BLaER1 (cell line): ENCODE measurements around the gene FAM13C.

Experiments used
- H3K27ac ChIP-seq: shearing (Covaris generic); formaldehyde crosslinking; 2 replicates; pipeline ENCODE4 v1.8.1; 2022
- H3K27me3 ChIP-seq: shearing (Covaris generic); formaldehyde crosslinking; 2 replicates; pipeline ENCODE4 v1.8.1; 2022
- H3K36me3 ChIP-seq: shearing (Covaris generic); formaldehyde crosslinking; 2 replicates; pipeline ENCODE4 v1.8.1; 2022
- H3K4me1 ChIP-seq: shearing (Covaris generic); formaldehyde crosslinking; 2 replicates; pipeline ENCODE4 v1.8.1; 2022
- H3K4me2 ChIP-seq: shearing (Covaris generic); formaldehyde crosslinking; 2 replicates; pipeline ENCODE4 v1.8.1; 2022
- H3K4me3 ChIP-seq: shearing (Covaris generic); formaldehyde crosslinking; 2 replicates; pipeline ENCODE4 v1.8.1; 2022
- H3K9ac ChIP-seq: shearing (Covaris generic); formaldehyde crosslinking; 2 replicates; pipeline ENCODE4 v1.8.1; 2022
- H3K9me3 ChIP-seq: shearing (Covaris generic); formaldehyde crosslinking; 2 replicates; pipeline ENCODE4 v1.8.1; 2022
- H4K20me1 ChIP-seq: shearing (Covaris generic); formaldehyde crosslinking; 2 replicates; pipeline ENCODE4 v1.8.1; 2022
- Cebpa-rat ChIP-seq: shearing (Covaris generic); IDR thresholded peaks from 2 replicates; pipeline ENCODE4 v1.8.1; 2022

The FAM13C gene

DNA sequence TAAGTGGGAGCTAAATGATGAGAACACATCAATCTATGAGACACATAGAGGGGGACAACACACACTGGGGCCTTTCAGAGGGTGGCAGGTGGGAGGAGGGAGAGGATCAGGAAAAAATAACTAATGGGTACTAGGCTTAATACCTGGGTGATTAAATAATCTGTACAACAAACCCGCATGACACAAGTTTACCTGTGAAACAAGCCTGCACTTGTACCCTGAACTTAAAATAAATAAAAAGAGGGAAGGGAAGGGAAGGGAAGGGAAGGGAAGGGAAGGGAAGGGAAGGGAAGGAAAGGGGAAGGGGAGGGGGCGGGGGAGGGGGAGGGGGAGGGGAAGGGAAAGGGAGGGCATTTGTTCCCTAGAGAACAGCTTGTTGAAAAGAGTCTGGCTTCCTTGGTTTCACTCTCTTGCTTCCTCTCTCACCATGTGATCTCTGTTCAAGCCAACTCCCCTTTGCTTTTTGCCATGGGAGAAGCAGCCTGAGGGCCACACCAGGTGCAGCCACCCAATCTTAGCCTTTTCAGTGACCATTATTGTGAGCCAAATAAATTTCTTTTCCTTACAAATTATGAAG is 57.7 kb downstream of the FAM13C start:
- no peak for TF ChIP-seq Cebpa-rat
- H3K4me1 ChIP-seq, result peaks cover 16% of the 10 kb centered on the region
- H4K20me1 ChIP-seq, result no peaks in the 10 kb centered on the region
- no peaks in the 10 kb centered on the region for H3K36me3 ChIP-seq
- H3K27ac ChIP-seq, result no peak overlapping the region
- no peaks in the 10 kb centered on the region for H3K27me3 ChIP-seq
- H3K9me3 ChIP-seq, result no peaks in the 10 kb centered on the region
- H3K4me3 ChIP-seq, result no peak overlapping the region
- no peak overlapping the region for H3K9ac ChIP-seq
- H3K4me2 ChIP-seq, result no peak overlapping the region

- Histone ChIP-seq H3K4me2 (0 out of 2 replicates have a peak overlapping the region, but pooled peaks have one; percentile 6), H3K27me3 (no peaks in the 10 kb centered on the region), H3K9me3 (no peaks in the 10 kb centered on the region), H4K20me1 (no peaks in the 10 kb centered on the region), H3K36me3 (no peaks in the 10 kb centered on the region), H3K4me1 (peaks cover 16% of the 10 kb centered on the region), H3K4me3 (no peak overlapping the region), H3K9ac (no peak overlapping the region), H3K27ac (no peak overlapping the region)
- no peak for TF ChIP-seq Cebpa-rat
Observed at GRCh38 chr10:59303018-59303417, 59.3 kb downstream of the FAM13C start.

DNA sequence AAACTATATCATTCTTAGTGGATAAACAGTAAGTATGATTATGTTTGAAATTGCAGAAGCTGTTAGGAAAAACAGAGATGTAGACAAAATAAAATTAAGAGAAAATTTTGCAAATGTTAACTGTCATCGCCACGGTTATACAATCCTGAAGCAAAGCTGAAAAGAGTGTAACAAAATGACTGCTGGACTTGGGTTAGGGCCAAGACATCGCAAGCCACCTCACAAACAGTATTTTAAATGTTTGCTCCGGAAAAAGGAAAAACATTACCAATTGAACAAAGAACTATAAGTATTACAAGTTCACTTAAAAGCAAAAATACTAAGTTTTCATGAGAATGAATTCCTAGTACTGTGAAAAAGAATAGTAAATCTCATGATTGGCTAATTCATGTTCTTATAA is 60.0 kb downstream of the FAM13C start:
- TF ChIP-seq Cebpa-rat, result no peak
- no peak overlapping the region for H3K9ac ChIP-seq
- H3K4me2 ChIP-seq, result no peak overlapping the region
- H3K27me3 ChIP-seq, result no peaks in the 10 kb centered on the region
- H3K9me3 ChIP-seq, result no peaks in the 10 kb centered on the region
- H3K4me3 ChIP-seq, result no peak overlapping the region
- H3K4me1 ChIP-seq, result peaks cover 16% of the 10 kb centered on the region
- no peaks in the 10 kb centered on the region for H3K36me3 ChIP-seq
- H4K20me1 ChIP-seq, result no peaks in the 10 kb centered on the region
- H3K27ac ChIP-seq, result no peak overlapping the region

GRCh38 chr10:59301067-59301754 is 61.1 kb downstream of the FAM13C start:
- no peaks in the 10 kb centered on the region for H3K27me3 ChIP-seq
- peaks cover 16% of the 10 kb centered on the region for H3K4me1 ChIP-seq
- no peaks in the 10 kb centered on the region for H3K9me3 ChIP-seq
- H3K36me3 ChIP-seq, result no peaks in the 10 kb centered on the region
- H3K9ac ChIP-seq, result no peak overlapping the region
- TF ChIP-seq Cebpa-rat, result no peak
- H3K4me2 ChIP-seq, result no peak overlapping the region
- no peak overlapping the region for H3K27ac ChIP-seq
- H3K4me3 ChIP-seq, result no peak overlapping the region
- no peaks in the 10 kb centered on the region for H4K20me1 ChIP-seq

DNA sequence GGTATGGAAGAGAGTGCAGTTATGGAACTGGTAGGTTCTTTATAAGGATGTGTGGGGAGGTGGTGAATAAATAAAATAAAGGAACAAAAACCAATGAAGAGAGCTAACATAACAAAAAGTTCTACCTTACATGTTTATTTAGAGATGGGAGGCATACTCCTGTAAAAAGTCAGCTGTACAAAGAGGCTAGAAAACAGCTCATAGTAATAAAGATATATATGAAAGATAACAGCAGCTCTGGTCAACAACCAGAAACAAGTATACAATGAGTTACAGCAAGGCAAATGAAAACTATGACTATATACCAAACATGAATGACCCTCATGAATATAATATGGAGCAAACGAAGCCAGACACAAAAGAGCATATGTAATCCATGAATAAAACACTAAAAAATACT is 62.0 kb downstream of the FAM13C start:
- Histone ChIP-seq H3K4me2 (no peak overlapping the region), H3K27ac (no peak overlapping the region), H3K36me3 (no peaks in the 10 kb centered on the region), H3K9me3 (no peaks in the 10 kb centered on the region), H3K27me3 (no peaks in the 10 kb centered on the region), H3K4me1 (peaks cover 16% of the 10 kb centered on the region), H3K9ac (no peak overlapping the region), H4K20me1 (no peaks in the 10 kb centered on the region), H3K4me3 (no peak overlapping the region)
- no peak for TF ChIP-seq Cebpa-rat

DNA sequence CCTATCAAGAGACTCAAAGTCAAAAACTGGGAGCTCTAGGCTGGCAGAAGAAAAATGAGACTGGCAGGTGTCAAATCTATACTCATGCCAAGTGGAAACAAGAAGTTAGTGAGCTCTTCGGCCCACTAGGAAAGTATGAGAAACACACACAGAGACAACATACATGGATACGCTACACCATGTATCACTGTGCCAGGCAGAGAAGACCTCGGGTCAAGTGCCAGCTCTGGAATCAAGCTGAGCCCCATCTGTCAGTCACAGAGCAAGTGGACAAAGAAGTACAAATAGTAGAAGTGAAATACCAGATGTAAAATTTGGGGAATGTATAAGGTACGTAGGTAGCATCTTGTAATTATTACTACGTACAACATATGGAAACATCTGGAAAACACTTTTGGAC is 62.4 kb downstream of the FAM13C start:
- Histone ChIP-seq H4K20me1 (no peaks in the 10 kb centered on the region), H3K4me3 (no peak overlapping the region), H3K27ac (no peak overlapping the region), H3K9ac (no peak overlapping the region), H3K4me1 (peaks cover 15% of the 10 kb centered on the region), H3K4me2 (no peak overlapping the region), H3K36me3 (no peaks in the 10 kb centered on the region), H3K27me3 (no peaks in the 10 kb centered on the region), H3K9me3 (no peaks in the 10 kb centered on the region)
- TF ChIP-seq Cebpa-rat, result no peak

- no peak overlapping the region for H3K27ac ChIP-seq
- no peaks in the 10 kb centered on the region for H3K27me3 ChIP-seq
- H3K4me1 ChIP-seq, result no peaks in the 10 kb centered on the region
- H3K9me3 ChIP-seq, result no peaks in the 10 kb centered on the region
- no peaks in the 10 kb centered on the region for H4K20me1 ChIP-seq
- no peaks in the 10 kb centered on the region for H3K36me3 ChIP-seq
- TF ChIP-seq Cebpa-rat, result no peak
- no peak overlapping the region for H3K9ac ChIP-seq
- H3K4me2 ChIP-seq, result no peak overlapping the region
- H3K4me3 ChIP-seq, result no peak overlapping the region
Observed at GRCh38 chr10:59290448-59290847, 71.9 kb downstream of the FAM13C start.

- H3K36me3 ChIP-seq, result no peaks in the 10 kb centered on the region
- no peaks in the 10 kb centered on the region for H4K20me1 ChIP-seq
- H3K9me3 ChIP-seq, result no peaks in the 10 kb centered on the region
- H3K27ac ChIP-seq, result no peak overlapping the region
- no peak for TF ChIP-seq Cebpa-rat
- no peaks in the 10 kb centered on the region for H3K27me3 ChIP-seq
- H3K9ac ChIP-seq, result no peak overlapping the region
- no peaks in the 10 kb centered on the region for H3K4me1 ChIP-seq
- H3K4me3 ChIP-seq, result no peak overlapping the region
- H3K4me2 ChIP-seq, result no peak overlapping the region
Observed at GRCh38 chr10:59289853-59290252, 72.5 kb downstream of the FAM13C start.

DNA sequence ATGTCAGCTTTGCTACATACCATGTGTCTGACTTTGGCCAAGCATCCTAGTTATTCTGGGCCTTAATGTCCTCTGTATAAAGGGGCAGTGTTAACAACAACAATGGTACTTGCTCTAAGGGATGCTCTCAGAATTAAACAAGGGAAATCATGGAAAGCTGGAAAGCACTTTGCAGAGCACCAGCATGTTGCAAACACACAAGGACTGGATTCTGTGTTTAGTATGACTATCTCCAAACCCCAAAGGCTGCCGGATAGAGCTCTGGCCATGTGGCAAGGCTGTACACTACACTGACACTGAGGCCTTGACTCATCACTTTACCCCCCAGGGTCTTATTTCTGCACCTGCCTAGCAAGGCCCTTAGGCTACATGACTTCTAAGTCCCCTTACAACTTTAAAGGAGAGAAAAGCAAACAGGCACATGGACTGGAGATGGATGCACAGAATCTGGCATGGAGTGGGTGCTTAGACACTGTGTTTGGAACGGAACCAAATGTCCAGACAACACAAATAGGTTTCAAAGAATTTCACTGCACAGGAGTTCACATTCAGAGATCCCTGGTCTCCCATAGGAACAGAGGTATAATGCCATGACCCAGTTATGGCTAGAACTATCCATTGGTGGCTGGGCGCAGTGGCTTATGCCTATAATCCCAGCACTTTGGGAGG is 74.6 kb downstream of the FAM13C start:
- Histone ChIP-seq H3K36me3 (no peaks in the 10 kb centered on the region), H3K27me3 (no peaks in the 10 kb centered on the region), H3K9ac (no peak overlapping the region), H4K20me1 (no peaks in the 10 kb centered on the region), H3K9me3 (no peaks in the 10 kb centered on the region), H3K4me1 (no peaks in the 10 kb centered on the region), H3K4me2 (no peak overlapping the region), H3K4me3 (no peak overlapping the region), H3K27ac (no peak overlapping the region)
- TF ChIP-seq Cebpa-rat, result no peak

DNA sequence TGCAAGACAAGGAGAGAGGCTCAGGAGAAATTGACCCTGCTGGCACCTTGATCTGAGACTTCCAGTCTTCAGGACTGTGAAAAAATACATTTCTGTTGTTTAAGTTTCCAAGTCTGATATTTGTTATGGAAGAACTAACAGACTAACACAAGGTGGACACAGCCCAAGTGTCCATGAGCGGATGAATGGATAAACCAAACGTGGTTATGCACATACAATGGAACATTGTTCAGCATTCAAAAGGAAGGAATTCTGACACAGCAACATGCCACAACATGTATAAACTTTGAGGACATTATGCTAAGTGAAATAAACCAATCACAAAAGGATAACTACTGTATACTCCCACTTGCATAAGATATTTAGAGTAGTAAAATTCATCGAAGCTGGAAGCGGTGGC is 76.5 kb downstream of the FAM13C start:
- Histone ChIP-seq H4K20me1 (no peaks in the 10 kb centered on the region), H3K9ac (no peak overlapping the region), H3K4me1 (no peaks in the 10 kb centered on the region), H3K27ac (no peak overlapping the region), H3K9me3 (no peaks in the 10 kb centered on the region), H3K4me3 (no peak overlapping the region), H3K27me3 (no peaks in the 10 kb centered on the region), H3K4me2 (no peak overlapping the region), H3K36me3 (no peaks in the 10 kb centered on the region)
- no peak for TF ChIP-seq Cebpa-rat
